ENCODE results near the gene GSK3B.

GSK3B gene

DNA sequence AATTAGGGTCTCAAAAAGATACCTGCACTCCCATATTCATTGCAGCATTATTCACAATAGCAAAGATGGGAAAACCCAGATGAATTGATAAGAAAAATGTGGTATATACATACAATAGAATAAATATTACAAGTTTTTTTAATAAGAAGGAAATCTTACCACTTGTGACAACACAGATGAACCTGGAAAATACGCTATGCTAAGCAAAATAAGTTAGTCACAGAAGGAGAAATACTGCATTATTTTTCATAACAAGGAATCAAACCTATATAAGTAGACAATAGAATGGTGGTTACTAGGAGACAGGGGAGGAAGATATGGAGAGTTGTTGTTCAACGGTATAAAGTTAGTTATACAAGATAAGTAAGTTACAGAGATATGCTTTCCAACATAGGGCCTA is 130.0 kb downstream of the GSK3B start:
- Histone ChIP-seq H3K4me3 (ENCODE audit: low read depth, low read length) (no peak overlapping the region), H3K27me3 (no peaks in the 10 kb centered on the region), H3K4me1 (no peaks in the 10 kb centered on the region), H3K9me3 (no peaks in the 10 kb centered on the region), H3K36me3 (no peaks in the 10 kb centered on the region)
- TF ChIP-seq, protein P1, sequence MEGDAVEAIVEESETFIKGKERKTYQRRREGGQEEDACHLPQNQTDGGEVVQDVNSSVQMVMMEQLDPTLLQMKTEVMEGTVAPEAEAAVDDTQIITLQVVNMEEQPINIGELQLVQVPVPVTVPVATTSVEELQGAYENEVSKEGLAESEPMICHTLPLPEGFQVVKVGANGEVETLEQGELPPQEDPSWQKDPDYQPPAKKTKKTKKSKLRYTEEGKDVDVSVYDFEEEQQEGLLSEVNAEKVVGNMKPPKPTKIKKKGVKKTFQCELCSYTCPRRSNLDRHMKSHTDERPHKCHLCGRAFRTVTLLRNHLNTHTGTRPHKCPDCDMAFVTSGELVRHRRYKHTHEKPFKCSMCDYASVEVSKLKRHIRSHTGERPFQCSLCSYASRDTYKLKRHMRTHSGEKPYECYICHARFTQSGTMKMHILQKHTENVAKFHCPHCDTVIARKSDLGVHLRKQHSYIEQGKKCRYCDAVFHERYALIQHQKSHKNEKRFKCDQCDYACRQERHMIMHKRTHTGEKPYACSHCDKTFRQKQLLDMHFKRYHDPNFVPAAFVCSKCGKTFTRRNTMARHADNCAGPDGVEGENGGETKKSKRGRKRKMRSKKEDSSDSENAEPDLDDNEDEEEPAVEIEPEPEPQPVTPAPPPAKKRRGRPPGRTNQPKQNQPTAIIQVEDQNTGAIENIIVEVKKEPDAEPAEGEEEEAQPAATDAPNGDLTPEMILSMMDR (IDR thresholded peaks at IDR 0.05; ENCODE audit: low read depth, low read length): no peak
- DNase-seq: no peak

DNA sequence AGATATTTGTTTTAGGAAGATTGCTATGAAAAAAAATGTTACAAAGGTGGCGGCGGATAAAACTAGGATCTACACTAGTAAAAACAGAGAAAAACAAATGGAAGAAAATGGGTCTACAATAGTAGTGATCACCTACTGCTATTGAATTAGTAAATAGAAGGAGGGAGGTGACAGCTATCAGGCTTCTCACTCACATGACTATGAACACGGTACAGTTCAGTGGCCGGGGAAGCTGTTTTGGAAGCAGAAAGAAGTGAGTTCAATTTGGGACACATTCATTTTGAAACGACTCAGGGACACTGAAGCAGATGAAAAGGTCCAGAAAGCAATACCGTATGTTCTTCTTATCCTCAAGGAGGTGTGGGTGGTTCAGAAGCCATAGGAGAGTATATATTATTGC is 138.3 kb downstream of the GSK3B start:
- Histone ChIP-seq H3K4me1 (no peaks in the 10 kb centered on the region), H3K27me3 (no peaks in the 10 kb centered on the region), H3K36me3 (no peaks in the 10 kb centered on the region), H3K9me3 (no peaks in the 10 kb centered on the region), H3K4me3 (ENCODE audit: low read depth, low read length) (no peak overlapping the region)
- TF ChIP-seq, protein P1 (IDR thresholded peaks at IDR 0.05; ENCODE audit: low read depth, low read length): no peak
- DNase-seq: no peak

DNA sequence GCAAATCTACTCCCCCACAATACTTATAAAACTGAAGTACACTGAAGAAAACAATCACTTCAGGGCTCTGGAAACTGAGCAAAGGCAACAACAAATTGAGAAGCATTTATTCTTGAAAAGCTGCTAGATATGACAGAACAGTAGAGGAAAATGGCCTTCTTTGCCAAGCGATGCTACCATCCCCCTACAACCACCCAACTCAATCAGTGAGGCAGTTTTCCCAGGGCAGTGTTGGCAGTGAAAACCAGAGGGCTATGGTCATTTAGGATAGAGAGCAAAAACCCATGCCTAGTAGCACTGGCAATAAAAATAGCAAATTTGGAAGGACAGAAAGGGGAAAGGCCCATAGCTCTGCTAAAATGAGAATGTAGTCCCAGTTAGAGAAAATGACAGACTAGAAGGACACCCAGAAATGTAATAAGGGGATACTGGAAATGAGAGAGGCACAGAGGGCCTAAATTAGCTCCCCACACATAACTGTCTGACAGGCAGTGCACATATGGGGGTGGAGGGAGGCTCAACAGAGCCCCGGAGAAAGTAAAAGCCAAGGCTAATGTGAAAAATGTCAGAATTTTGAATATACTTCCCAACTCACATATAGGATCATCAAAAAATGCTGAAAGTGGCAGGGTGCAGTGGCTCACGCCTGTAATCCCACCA is 143.5 kb downstream of the GSK3B start:
- H3K9me3 ChIP-seq: no peaks in the 10 kb centered on the region
- no peak for DNase-seq
- H3K27me3 ChIP-seq: no peaks in the 10 kb centered on the region
- H3K4me1 ChIP-seq: peaks cover under 1% of the 10 kb centered on the region; the same call in 1 of the 2 replicates
- H3K36me3 ChIP-seq: no peaks in the 10 kb centered on the region
- TF ChIP-seq, protein P1 (IDR thresholded peaks at IDR 0.05; ENCODE audit: low read depth, low read length): no peak
- H3K4me3 ChIP-seq (ENCODE audit: low read depth, low read length): no peak overlapping the region

DNA sequence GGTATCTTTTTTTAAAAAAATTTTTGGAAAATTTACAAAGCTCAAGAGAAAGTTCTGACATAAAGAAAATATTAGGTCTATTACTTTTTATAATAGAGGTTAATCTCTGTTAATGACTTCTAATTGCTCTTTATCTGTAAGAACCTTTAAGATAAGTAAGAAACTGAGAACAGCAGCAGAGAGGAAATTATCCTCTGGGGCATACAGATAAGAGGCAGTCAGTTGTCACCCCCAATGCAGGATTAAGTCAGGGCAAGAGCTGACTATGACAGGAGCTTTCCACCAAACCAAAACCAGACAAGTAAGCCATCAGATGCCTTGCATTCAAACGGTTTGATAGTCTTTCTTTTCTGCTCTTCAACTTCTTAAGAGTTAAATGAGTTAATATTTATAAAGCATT is 149.0 kb downstream of the GSK3B start:
- Histone ChIP-seq H3K4me1 (peaks cover 5% of the 10 kb centered on the region), H3K27me3 (no peaks in the 10 kb centered on the region), H3K36me3 (no peaks in the 10 kb centered on the region; the same call in 1 of the 2 replicates), H3K4me3 (ENCODE audit: low read depth, low read length) (no peak overlapping the region), H3K9me3 (no peaks in the 10 kb centered on the region)
- no peak for DNase-seq
- TF ChIP-seq, protein P1 (IDR thresholded peaks at IDR 0.05; ENCODE audit: low read depth, low read length): no peak

DNA sequence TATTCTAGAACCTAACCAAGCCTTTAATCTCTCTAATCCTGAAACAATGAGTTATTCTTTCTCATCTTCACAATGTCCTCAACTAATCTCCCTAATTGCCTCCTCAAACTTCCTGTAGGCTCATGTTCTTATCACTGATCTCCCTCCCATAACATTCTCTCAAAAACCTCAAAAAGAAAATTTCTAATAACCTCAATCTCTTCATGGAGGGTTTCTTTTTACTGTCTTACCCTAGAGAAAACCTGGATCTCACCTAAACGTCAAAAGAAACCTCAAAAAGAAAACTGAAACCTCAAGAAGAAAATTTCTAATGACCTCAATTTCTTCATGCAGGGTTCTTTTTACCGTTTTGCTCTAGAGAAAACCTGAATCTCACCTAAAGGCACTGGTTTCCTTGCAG is 150.2 kb downstream of the GSK3B start:
- TF ChIP-seq, protein P1 (IDR thresholded peaks at IDR 0.05; ENCODE audit: low read depth, low read length): no peak
- no peak for DNase-seq
- Histone ChIP-seq H3K4me3 (ENCODE audit: low read depth, low read length) (no peak overlapping the region), H3K36me3 (no peaks in the 10 kb centered on the region; the same call in 1 of the 2 replicates), H3K4me1 (peaks cover 5% of the 10 kb centered on the region), H3K9me3 (no peaks in the 10 kb centered on the region), H3K27me3 (no peaks in the 10 kb centered on the region)

DNA sequence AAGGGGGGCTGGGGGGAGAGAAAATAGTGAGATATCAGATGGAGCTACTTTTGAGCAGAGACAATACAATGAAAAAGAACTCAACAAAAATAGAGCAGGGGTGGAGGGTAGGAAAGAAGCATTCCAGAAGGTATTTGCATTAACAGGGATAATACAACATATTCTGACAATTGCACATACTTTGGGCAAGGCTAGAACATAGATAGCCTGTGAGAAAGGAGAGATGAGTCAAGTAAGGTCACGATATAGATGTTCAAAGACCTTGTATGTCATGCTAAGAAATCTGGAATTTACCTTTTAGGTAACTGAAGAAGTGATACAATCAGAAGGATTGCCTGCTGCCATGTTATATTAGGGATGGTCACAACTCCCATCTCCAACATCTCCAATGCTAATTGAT is 155.2 kb downstream of the GSK3B start:
- Histone ChIP-seq H3K4me1 (no peaks in the 10 kb centered on the region), H3K27me3 (no peaks in the 10 kb centered on the region), H3K4me3 (ENCODE audit: low read depth, low read length) (no peak overlapping the region), H3K36me3 (no peaks in the 10 kb centered on the region; the same call in 1 of the 2 replicates), H3K9me3 (no peaks in the 10 kb centered on the region)
- DNase-seq: no peak
- TF ChIP-seq, protein P1 (IDR thresholded peaks at IDR 0.05; ENCODE audit: low read depth, low read length): no peak

Measured in BE2C (cell line).